ENCODE data around the gene TSPAN6.

DNA sequence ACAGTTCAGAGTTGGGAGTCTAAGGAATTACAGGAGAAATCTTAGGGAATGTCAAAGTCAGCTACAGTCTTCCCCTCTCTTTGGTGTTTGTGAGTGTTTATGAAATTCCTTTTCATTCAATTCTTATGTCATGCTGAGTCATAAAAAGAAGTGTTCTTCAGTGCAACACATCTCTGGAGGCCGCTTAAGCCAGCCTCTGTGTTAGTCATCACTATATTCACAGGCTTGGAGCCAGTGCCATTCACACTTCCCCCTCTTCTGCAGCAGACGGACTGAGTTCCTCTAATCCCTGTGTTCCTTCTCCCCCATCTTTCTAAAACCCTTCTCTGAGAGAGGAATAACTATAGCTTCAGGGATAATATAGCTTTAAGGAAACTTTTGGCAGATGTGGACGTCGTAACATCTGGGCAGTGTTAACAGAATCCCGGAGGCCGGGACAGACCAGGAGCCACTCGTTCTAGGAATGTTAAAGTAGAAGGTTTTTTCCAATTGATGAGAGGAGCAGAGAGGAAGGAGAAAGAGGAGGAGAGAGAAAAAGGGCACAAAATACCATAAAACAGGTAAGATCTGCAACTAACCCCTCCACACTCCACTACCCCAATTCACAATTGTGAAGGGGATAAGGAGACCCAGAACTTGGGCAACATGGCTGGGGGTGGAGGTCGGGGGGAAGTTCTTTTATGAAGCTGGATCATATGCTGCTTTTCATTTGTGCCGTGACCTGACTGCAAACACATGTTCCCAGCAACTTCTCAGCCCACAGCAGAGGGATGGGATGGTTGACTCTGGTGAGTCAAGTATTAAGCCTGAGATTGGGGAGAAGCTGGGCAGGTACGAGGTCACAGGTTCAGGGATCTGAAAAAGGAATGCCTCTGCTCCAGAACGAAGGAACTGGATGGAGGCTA, 7.6 kb upstream of the TSPAN6 start, which contains the start of gene SRPX2:
- TF ChIP-seq YY1 (IDR thresholded peaks at IDR 0.05; ENCODE audit: insufficient read depth, insufficient read length): no peak
- TF ChIP-seq SUZ12 (IDR thresholded peaks at IDR 0.05; ENCODE audit: extremely low read depth, insufficient read depth, insufficient read length): no peak

All from NT2/D1 (cell line).